Stomach (tissue), 9 donors: Measurements from ENCODE around the gene PKMYT1. TPM values are rescaled to one million over a fixed set of nuclear protein-coding genes. Genes with fewer than 3 reads are reported as not detected.

ENCODE experiments used
- DNase-seq, 2 donors: peaks; one replicate each; pipeline versions ENCODE4 v3.0.0 to v3.0.0-alpha.2; 2013 to 2019
- H3K27ac ChIP-seq, 5 donors: fragments of 200-600 bp in 4 of 5; sonication (generic) in 4 of 5; one replicate each; pipeline ENCODE4 v1.5.1; 2013 to 2019; ENCODE audit warnings: mild to moderate bottlenecking in 1 of 5, moderate library complexity in 1 of 5
- H3K27me3 ChIP-seq, 3 donors: fragments of 200-600 bp; sonication (generic); one replicate each; pipeline ENCODE4 v1.5.1; 2017 to 2019; ENCODE audit warnings: mixed run types in 1 of 3
- H3K36me3 ChIP-seq, 4 donors: fragments of 200-600 bp; sonication (generic); 1 replicate in 3 of 4; 2 replicates in 1 of 4; pipeline ENCODE4 v1.5.1; 2016 to 2019
- H3K4me1 ChIP-seq, 4 donors: fragments of 200-600 bp; sonication (generic); one replicate each; pipeline ENCODE4 v1.5.1; 2016 to 2019
- H3K4me3 ChIP-seq, 4 donors: fragments of 200-600 bp; sonication (generic) in 3 of 4; one replicate each; pipeline ENCODE4 v1.5.1; 2016 to 2019; ENCODE audit warnings: mild to moderate bottlenecking in 1 of 4
- H3K9me3 ChIP-seq, 4 donors: fragments of 200-600 bp; sonication (generic); one replicate each; pipeline ENCODE4 v1.5.1; 2016 to 2019
- EP300 ChIP-seq: sonication (generic); formaldehyde crosslinking; IDR thresholded peaks from one replicate; pipeline ENCODE4 v1.6.1; 2017; ENCODE audit warnings: antibody characterized with exemption
- POLR2A ChIP-seq, 4 donors: fragments of 450-650 bp; IDR thresholded peaks; one replicate each; pipeline ENCODE4 v1.6.1; 2016; ENCODE audit warnings: antibody characterized with exemption in 4 of 4, control low read depth in 2 of 4, mild to moderate bottlenecking in 1 of 4, moderate library complexity in 1 of 4
- POLR2AphosphoS5 ChIP-seq, 3 donors: sonication (generic); formaldehyde crosslinking; IDR thresholded peaks; one replicate each; pipeline ENCODE4 v1.6.1; 2016; ENCODE audit warnings: antibody characterized with exemption in 3 of 3
- WGBS, 5 donors: extraction: QIAGEN DNeasy Blood & Tissue Kit in 3 of 5; methylation state at CpG; one replicate each; pipeline versions ENCODE4 v1.1.5 to v1.1.7; 2013 to 2018; 5-methylcytosine and 5-hydroxymethylcytosine counted together
- intact Hi-C: fragments of 100-400 bp; cut with DNase I; formaldehyde crosslinking; loops from one replicate; pipeline ENCODE4 v1.15.1; 2023; ENCODE audit warnings: low total_unique reads
- polyA plus RNA-seq, 3 donors: library from polyadenylated mRNA; stranded (reverse); fragments of 200-250 nt; gene quantifications; one replicate each; pipeline ENCODE4 v1.2.3, GENCODE V29; 2013
- total RNA-seq, 5 donors: library from RNA; depleted of rRNA; stranded (reverse); fragments of >200 nt; gene quantifications; one replicate each; pipeline versions ENCODE4 v1.1.0 to v1.2.3, GENCODE V29; 2014 to 2016
- TF ChIP-seq, protein P1 (sequence below), 7 experiments: fragments of 450-650 bp in 4 of 7; fragments of 200-600 bp in 3 of 7; sonication (generic) in 3 of 7; IDR thresholded peaks; one replicate each; pipeline ENCODE4 v1.5.1; 2016 to 2019; ENCODE audit warnings: antibody characterized with exemption in 7 of 7, control low read depth in 2 of 7, mild to moderate bottlenecking in 1 of 7
- donor health status: healthy with polysubstance abuse.
- donor health status: Bipolar disorder and iron deficiency.
- donor health status: healthy.

Gene PKMYT1
- total and polyA plus RNA-seq, 8 donors, result 1.8 to 19.3 (median 9.5) TPM

DNA sequence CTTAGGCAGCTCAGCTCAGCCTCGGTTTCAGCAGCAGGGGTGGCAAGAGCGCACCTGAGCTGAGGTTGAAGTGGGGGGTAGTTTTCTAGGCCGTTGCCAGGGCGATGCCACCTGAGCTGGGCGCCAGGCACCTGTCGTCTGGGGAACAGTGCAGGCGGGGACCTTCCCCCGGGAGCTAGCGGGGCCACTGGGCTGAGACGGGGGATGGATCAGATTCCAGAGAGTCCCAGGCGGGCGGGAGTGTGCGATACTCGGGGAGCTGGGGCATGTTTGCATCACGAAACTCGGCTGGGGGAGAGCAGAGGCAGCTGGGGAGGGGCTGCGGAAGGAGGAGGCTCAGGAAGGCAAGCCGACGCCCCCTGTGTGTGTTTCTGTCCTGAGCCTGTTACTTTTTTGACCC lies 32.0 kb upstream of the PKMYT1 start:
- 8 to 20% (median 15%) methylated on average over 9 to 19 of the region's 19 CpGs for whole genome bisulfite sequencing, 5 donors

DNA sequence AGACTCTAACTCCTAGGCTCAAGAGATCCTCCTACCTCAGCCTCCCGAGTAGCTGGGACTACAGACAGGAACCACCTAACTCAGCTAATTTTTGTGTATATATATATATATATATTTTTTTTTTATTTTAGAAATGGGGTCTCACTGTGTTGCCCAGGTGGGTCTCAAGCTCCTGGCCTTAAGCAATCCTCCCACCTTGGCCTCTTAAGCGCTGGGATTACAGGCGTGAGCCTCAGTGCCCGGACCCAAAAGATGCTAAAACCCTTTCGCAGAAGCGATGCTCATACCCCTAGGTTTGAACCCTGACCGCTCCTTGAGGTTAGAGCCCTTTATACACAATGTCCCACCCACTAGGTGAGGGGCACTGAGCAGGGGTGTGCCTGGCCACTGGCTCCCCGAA lies 30.3 kb upstream of the PKMYT1 start:
- H3K9me3 ChIP-seq, result no peaks in the 10 kb centered on the region
- TF ChIP-seq EP300 (no peak), POLR2AphosphoS5 (IDR thresholded peaks at IDR 0.05) (no peak)
- TF ChIP-seq, protein P1, sequence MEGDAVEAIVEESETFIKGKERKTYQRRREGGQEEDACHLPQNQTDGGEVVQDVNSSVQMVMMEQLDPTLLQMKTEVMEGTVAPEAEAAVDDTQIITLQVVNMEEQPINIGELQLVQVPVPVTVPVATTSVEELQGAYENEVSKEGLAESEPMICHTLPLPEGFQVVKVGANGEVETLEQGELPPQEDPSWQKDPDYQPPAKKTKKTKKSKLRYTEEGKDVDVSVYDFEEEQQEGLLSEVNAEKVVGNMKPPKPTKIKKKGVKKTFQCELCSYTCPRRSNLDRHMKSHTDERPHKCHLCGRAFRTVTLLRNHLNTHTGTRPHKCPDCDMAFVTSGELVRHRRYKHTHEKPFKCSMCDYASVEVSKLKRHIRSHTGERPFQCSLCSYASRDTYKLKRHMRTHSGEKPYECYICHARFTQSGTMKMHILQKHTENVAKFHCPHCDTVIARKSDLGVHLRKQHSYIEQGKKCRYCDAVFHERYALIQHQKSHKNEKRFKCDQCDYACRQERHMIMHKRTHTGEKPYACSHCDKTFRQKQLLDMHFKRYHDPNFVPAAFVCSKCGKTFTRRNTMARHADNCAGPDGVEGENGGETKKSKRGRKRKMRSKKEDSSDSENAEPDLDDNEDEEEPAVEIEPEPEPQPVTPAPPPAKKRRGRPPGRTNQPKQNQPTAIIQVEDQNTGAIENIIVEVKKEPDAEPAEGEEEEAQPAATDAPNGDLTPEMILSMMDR (IDR thresholded peaks at IDR 0.05), result no peak
- no peak for DNase-seq
- peaks cover 32 to 69% (median 40%) of the 10 kb centered on the region in 4 donors for H3K4me1 ChIP-seq
- no peak overlapping the region for H3K27ac ChIP-seq
- H3K27me3 ChIP-seq, result peaks cover 5 to 96% (median 54%) of the 10 kb centered on the region in 3 donors
- WGBS, 5 donors, result 85 to 91% (median 88%) methylated on average over 8 of the region's 8 CpGs
- H3K4me3 ChIP-seq, result no peak overlapping the region
- no peaks in the 10 kb centered on the region for H3K36me3 ChIP-seq
- intact Hi-C loops, result no loop called here

More for the DNA sequence above, 32.0 kb upstream of the PKMYT1 start:
- H3K36me3 ChIP-seq, result no peaks in the 10 kb centered on the region
- TF ChIP-seq, protein P1 (IDR thresholded peaks at IDR 0.05), result no peak
- TF ChIP-seq EP300, result no peak
- no peak for TF ChIP-seq POLR2A (IDR thresholded peaks at IDR 0.05)
- TF ChIP-seq POLR2AphosphoS5 (IDR thresholded peaks at IDR 0.05), result no peak
- intact Hi-C loops, result no loop called here
- no peak overlapping the region for H3K4me3 ChIP-seq
- DNase-seq, result peak in 1 of 2 donors; percentile 79
- no peaks in the 10 kb centered on the region for H3K9me3 ChIP-seq
- peaks cover 30 to 52% (median 31%) of the 10 kb centered on the region in 4 donors for H3K4me1 ChIP-seq
- H3K27ac ChIP-seq, result no peak overlapping the region
- H3K27me3 ChIP-seq, result peaks cover 5 to 87% (median 52%) of the 10 kb centered on the region in 3 donors

DNA sequence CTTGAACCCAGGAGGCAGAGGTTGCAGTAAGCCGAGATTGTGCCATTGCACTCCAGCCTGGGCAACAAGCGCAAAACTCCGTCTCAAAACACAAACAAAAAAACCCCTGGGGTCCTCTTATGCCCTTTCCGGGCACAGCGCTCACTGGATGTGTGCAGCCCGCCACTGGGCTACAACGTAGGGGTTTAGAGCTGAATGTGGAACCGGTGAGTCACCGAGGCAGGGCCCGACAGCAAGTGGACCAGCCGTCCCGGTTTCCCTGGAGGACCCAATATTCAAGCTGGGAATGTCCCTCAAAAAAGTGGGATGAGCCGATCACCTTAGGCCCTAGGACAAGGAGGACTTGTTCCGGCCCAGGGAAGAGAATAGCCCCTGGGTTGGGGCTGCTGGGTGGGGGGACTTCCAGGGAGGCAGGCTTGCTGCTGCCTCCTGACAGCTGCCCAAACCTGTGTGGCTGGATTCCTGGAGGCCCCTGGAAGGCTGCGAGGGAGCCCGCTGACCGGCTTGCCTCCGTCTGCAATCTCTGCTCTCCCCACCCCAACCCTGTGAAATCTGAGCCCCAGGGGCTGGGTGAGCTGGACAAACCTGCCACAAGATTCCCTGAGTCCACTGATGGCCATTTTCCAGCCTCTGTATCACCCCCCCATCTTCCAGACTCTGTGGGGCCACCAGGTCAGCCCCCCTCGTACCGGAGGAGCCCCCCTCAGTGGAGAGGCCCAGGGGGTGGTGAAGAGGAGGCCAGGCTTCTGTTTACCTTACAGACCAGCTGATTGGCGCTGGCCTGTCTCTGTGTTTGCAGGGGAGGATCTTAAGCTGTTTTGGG lies 29.5 kb upstream of the PKMYT1 start:
- peak overlapping the region in 4 of 5 donors; percentile 0 to 44 (median 26) for H3K27ac ChIP-seq
- no peaks in the 10 kb centered on the region for H3K36me3 ChIP-seq
- TF ChIP-seq POLR2A (IDR thresholded peaks at IDR 0.05) (no peak), EP300 (no peak), POLR2AphosphoS5 (IDR thresholded peaks at IDR 0.05) (no peak)
- TF ChIP-seq, protein P1 (IDR thresholded peaks at IDR 0.05), result no peak
- peak; percentile 80 to 95 for DNase-seq
- 24 to 39% (median 35%) methylated on average over 17 to 21 of the region's 21 CpGs for WGBS, 5 donors
- H3K27me3 ChIP-seq, result peaks cover 5 to 98% (median 54%) of the 10 kb centered on the region in 3 donors
- no peak overlapping the region for H3K4me3 ChIP-seq
- intact Hi-C loops, result no loop called here
- no peaks in the 10 kb centered on the region for H3K9me3 ChIP-seq
- peaks cover 32 to 75% (median 44%) of the 10 kb centered on the region in 4 donors for H3K4me1 ChIP-seq

DNA sequence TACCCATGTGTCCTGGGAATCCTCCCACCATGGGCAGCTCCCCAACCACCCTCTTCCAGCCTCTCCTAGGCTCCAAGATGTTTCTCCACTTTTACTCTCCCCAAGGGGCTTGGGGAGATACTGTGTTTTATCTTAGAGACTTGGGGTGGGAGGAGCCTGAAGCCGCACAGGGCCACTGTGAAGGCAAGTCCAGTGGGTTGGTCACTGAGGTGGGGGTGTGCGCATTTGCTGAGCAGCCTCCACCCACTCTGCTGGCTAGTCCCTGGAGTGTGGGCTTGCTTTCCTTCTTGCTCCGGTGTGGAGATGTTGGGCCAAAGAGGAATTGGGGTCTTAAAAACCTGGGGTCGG lies 28.4 kb upstream of the PKMYT1 start:
- Histone ChIP-seq H3K27me3 (peaks cover 5 to 92% (median 51%) of the 10 kb centered on the region in 3 donors), H3K9me3 (no peaks in the 10 kb centered on the region), H3K4me1 (peaks cover 32 to 78% (median 48%) of the 10 kb centered on the region in 4 donors), H3K27ac (peak overlapping the region in 1 of 5 donors; percentile 67), H3K4me3 (no peak overlapping the region), H3K36me3 (no peaks in the 10 kb centered on the region)
- WGBS, 5 donors, result 54 to 81% (median 68%) methylated on average over 4 of the region's 4 CpGs
- DNase-seq, result peak in 1 of 2 donors; percentile 69
- intact Hi-C loops, result no loop called here
- TF ChIP-seq EP300 (no peak), POLR2AphosphoS5 (IDR thresholded peaks at IDR 0.05) (no peak), POLR2A (IDR thresholded peaks at IDR 0.05) (no peak)
- TF ChIP-seq, protein P1 (IDR thresholded peaks at IDR 0.05), result no peak
